Coronary artery (tissue), 2 donors: Measurements from ENCODE around the gene SETBP1.
A peak's percentile ranks its signal among the peaks of the same experiment; 100 is the strongest.

Source experiments
- DNase-seq: peaks from one replicate; pipeline ENCODE4 v3.0.0-alpha.2; 2017; ENCODE audit warnings: low spot score
- H3K27ac ChIP-seq, 2 donors: fragments of 200-600 bp; sonication (generic); one replicate each; pipeline ENCODE4 v1.5.1; 2016 to 2019
- H3K4me3 ChIP-seq: fragments of 200-600 bp; sonication (generic); 2 replicates; pipeline ENCODE4 v1.5.1; 2016; ENCODE audit warnings: mild to moderate bottlenecking, moderate library complexity
- TF ChIP-seq, protein P1 (sequence below): fragments of 200-600 bp; sonication (generic); IDR thresholded peaks from one replicate; pipeline ENCODE4 v1.5.1; 2019; ENCODE audit warnings: antibody characterized with exemption

Gene SETBP1

DNA sequence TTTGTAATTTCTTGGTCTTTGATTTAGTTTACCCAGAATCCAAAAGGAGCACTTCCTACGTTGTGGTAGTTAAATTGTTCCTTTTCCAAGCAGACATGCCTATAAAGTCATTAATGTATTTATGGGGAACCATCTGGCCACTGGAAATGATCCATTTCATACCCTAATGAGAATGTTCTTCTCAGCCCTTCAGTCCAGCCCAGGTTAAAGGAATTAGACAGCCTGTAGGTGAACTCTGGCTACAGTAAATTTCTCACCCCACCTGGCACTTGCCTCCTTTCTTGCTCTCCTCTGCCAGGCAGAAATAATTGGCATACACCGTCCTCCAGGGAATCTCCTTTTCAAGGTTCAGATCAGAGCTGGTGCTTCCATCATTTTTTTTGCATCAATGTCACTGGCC is 121.1 kb downstream of the SETBP1 start:
- no peak for DNase-seq
- TF ChIP-seq, protein P1, sequence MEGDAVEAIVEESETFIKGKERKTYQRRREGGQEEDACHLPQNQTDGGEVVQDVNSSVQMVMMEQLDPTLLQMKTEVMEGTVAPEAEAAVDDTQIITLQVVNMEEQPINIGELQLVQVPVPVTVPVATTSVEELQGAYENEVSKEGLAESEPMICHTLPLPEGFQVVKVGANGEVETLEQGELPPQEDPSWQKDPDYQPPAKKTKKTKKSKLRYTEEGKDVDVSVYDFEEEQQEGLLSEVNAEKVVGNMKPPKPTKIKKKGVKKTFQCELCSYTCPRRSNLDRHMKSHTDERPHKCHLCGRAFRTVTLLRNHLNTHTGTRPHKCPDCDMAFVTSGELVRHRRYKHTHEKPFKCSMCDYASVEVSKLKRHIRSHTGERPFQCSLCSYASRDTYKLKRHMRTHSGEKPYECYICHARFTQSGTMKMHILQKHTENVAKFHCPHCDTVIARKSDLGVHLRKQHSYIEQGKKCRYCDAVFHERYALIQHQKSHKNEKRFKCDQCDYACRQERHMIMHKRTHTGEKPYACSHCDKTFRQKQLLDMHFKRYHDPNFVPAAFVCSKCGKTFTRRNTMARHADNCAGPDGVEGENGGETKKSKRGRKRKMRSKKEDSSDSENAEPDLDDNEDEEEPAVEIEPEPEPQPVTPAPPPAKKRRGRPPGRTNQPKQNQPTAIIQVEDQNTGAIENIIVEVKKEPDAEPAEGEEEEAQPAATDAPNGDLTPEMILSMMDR = no peak
- H3K27ac ChIP-seq = peak overlapping the region; percentile 85 to 92
- no peak overlapping the region for H3K4me3 ChIP-seq

DNA sequence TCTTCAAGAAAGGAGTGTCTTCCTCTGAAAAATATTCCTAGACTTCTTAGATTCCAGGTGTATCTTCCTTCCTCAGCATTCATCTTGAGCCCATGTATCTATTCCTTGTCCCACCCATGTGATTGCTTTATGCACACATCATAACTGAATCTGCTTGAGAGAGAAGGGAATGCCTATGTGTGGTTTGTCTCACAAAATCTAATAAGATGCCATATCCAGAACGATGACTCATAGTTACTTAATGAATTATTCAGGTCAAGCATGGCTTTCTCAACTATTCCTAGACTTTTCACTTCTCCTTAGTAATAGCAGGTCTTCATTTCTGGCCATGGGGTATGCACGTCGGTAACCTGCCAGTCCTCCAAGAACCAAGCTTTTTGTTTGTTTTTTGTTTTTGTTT is 121.8 kb downstream of the SETBP1 start:
- no peak for DNase-seq
- TF ChIP-seq, protein P1 = no peak
- Histone ChIP-seq H3K4me3 (no peak overlapping the region), H3K27ac (peak overlapping the region; percentile 85 to 92)

DNA sequence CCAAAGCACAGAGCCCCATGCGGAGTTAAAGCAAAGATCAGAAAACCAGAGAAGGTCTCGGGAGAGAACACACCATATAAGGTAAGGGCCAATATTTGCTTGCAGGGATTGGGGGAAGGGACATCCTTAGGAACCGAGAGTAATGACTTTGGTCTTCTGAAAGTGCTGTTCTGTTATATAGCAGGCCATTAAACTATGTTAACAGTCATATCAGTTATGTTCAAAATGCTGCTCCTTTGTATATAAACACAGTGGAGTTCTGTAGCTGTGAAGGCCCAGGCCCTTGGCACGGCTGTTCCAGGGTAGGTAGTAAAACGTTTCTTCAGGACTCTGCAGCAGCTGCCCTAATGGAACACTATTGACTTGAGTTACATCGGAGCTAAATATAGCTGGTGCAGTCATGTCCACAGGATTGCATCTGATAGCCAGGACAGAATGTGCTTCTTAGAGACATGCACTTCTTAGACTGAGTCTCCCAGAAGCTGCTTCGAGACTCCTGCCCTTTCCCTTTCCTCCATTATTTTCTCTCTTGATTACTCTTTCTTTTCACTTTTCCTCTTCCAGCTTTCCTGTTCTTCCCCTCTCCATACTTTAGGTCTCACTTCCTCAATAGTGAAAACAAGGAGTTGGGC is 122.4 kb downstream of the SETBP1 start:
- peak; percentile 83 for DNase-seq
- peak overlapping the region; percentile 85 to 92 for H3K27ac ChIP-seq
- TF ChIP-seq, protein P1 = no peak
- peak overlapping the region; percentile 32 for H3K4me3 ChIP-seq

DNA sequence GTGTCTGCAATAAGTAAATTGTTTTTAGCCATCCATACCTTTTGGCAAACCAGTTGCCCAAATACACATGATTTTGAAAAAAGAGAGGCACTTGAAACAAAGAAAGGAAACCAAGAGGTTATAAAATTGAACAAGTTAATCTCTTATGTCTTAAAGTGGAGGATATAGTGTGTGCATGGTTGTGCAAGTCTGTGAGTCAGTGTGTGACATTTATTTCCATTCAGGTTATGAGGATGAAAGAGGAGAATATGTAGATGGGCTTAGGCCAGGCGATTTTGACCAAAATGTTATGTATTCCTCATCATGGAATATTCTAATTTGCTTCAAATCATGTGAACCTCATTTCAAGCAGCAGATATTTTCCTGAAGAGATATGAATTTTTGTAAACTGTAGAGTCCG is 123.3 kb downstream of the SETBP1 start:
- H3K27ac ChIP-seq = peak overlapping the region; percentile 85 to 92
- TF ChIP-seq, protein P1 = no peak
- no peak for DNase-seq

DNA sequence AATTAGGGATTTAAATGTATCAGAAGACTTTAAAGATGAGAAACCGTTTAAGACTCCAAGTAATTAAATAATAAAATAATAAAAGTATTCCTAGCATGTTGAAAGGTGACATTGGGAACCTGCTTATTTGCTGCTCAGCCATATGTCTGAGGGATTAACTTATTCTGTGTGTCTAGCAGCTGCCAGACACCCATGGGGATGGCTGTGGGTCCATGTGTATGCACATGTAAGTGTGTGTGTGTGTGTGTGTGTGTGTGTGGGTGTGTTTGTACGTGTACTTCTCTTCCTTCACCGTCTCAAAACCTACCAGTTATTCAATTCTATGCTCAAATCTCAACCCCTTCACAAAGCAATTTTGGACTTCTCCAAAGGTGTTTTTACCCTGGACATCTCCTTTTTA is 124.5 kb downstream of the SETBP1 start:
- no peak for DNase-seq
- TF ChIP-seq, protein P1 = no peak
- H3K4me3 ChIP-seq = no peak overlapping the region
- peak overlapping the region; percentile 85 to 92 for H3K27ac ChIP-seq

More for the DNA sequence above, 123.3 kb downstream of the SETBP1 start:
- peak overlapping the region; percentile 8 for H3K4me3 ChIP-seq

DNA sequence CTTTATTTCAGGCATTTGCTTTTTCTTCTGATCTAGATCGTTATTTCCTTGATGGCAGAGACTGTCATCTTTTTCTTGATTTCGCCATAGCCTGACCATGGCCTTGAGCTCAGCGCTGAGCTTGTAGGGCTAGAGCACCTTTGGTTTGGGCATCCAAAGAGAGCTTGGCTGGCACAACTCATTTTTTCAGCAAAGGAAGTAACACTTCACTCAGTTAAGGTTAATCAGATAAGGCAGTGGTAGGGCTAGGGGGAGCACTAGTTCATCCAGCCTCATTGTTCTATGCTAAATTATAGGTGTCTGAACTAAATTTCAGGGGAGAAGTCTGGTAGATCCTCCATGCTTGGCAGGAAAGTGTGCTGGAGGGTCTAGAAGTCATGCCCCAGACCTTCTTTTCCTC is 125.0 kb downstream of the SETBP1 start:
- DNase-seq = no peak
- Histone ChIP-seq H3K4me3 (no peak overlapping the region), H3K27ac (peak overlapping the region; percentile 85 to 92)
- TF ChIP-seq, protein P1 = no peak

DNA sequence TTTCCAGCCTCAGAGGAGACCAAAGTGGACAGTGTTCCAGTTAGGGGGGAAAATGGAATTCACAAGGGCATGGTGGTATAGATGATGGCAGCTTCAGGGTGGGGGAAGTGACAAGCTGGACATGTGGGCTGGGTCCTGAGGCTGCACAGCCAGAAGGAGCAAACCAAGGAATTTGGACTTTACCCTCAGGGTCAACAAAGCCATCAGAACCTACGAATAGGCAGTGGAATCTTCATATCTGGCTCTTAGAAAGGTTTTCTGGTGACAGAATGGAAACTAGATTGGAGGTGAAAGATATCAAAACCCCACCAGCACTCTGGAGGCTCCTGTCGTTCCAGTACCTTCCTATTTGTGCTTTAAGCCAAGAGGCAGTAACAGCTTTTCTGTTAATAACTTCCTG is 127.1 kb downstream of the SETBP1 start:
- Histone ChIP-seq H3K27ac (no peak overlapping the region), H3K4me3 (no peak overlapping the region)
- no peak for DNase-seq
- TF ChIP-seq, protein P1 = no peak
